Thyroid gland (tissue), 4 donors: Measurements from ENCODE around the gene IRS2. TPM values are rescaled to one million over a fixed set of nuclear protein-coding genes. Genes with fewer than 3 reads are reported as not detected.

Experiments
- DNase-seq, 2 donors: peaks; one replicate each; pipeline ENCODE4 v3.0.0-alpha.2; 2019
- H3K27ac ChIP-seq, 3 donors: fragments of 200-600 bp; sonication (generic); 1 replicate in 2 of 3; 2 replicates in 1 of 3; pipeline ENCODE4 v1.5.1; 2016 to 2019; ENCODE audit warnings: mild to moderate bottlenecking in 1 of 3, moderate library complexity in 1 of 3
- H3K27me3 ChIP-seq: fragments of 200-600 bp; sonication (generic); one replicate; pipeline ENCODE4 v1.5.1; 2019
- H3K36me3 ChIP-seq, 2 donors: fragments of 200-600 bp; sonication (generic); one replicate each; pipeline ENCODE4 v1.5.1; 2016 to 2019
- H3K4me1 ChIP-seq, 2 donors: fragments of 200-600 bp; sonication (generic); one replicate each; pipeline ENCODE4 v1.5.1; 2017 to 2019
- H3K4me3 ChIP-seq, 3 donors: fragments of 200-600 bp; sonication (generic); replicated peaks in 1 of 3; 1 replicate in 2 of 3; 2 replicates in 1 of 3; pipeline ENCODE4 v1.5.1; 2016; ENCODE audit warnings: mild to moderate bottlenecking in 1 of 3
- H3K9me3 ChIP-seq: fragments of 200-600 bp; sonication (generic); one replicate; pipeline ENCODE4 v1.5.1; 2017
- POLR2A ChIP-seq, 2 donors: fragments of 450-650 bp; IDR thresholded peaks; one replicate each; pipeline ENCODE4 v1.6.1; 2017; ENCODE audit warnings: antibody characterized with exemption in 2 of 2, mild to moderate bottlenecking in 2 of 2, moderate library complexity in 1 of 2
- WGBS, 2 donors: methylation state at CpG; one replicate each; pipeline ENCODE4 v1.1.5; 2017; 5-methylcytosine and 5-hydroxymethylcytosine counted together
- intact Hi-C: fragments of 100-400 bp; cut with DNase I; formaldehyde crosslinking; loops from one replicate; pipeline ENCODE4 v1.15.1; 2023
- total RNA-seq, 4 donors: library from RNA; depleted of rRNA; stranded (reverse); fragments of >200 nt; gene quantifications; one replicate each; pipeline ENCODE4 v1.2.3, GENCODE V29; 2016
- TF ChIP-seq, protein P1 (sequence below), 6 experiments: fragments of 200-600 bp in 3 of 6; fragments of 450-650 bp in 3 of 6; sonication (generic) in 3 of 6; IDR thresholded peaks; one replicate each; pipeline ENCODE4 v1.5.1; 2016 to 2019; ENCODE audit warnings: antibody characterized with exemption in 6 of 6, mild to moderate bottlenecking in 2 of 6, inconsistent platforms in 1 of 6, moderate library complexity in 1 of 6

IRS2 gene
- total RNA-seq, 4 donors from 2014 or later = 12.9 to 29.1 (median 17.6) TPM

DNA sequence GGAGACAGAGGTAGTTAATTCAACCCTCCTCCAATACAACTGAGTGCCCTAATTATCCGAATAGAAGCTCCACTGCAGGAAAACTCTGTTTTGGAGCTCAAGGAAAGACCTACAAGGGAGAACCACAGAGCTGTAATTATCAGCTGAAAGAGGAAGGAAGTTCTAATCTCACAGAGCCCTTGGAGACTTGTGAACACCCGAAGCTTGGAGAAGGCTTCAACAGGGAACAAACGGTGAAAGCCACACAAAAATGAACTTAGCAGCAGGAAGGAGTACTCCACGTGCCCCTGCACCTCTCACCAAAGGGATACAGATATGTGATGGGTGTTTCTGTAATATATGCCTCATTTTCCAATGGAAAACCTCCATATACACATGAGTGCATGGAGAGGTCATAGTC lies 61.1 kb downstream of the IRS2 start:
- DNase-seq = no peak
- no peaks in the 10 kb centered on the region for H3K36me3 ChIP-seq
- H3K4me1 ChIP-seq = no peaks in the 10 kb centered on the region
- WGBS, 2 donors = 48 to 71% methylated on average over 4 of the region's 4 CpGs
- H3K27me3 ChIP-seq = no peaks in the 10 kb centered on the region
- H3K27ac ChIP-seq = no peak overlapping the region
- no peaks in the 10 kb centered on the region for H3K9me3 ChIP-seq
- no peak overlapping the region for H3K4me3 ChIP-seq
- intact Hi-C loops = no loop called here
- TF ChIP-seq, protein P1, sequence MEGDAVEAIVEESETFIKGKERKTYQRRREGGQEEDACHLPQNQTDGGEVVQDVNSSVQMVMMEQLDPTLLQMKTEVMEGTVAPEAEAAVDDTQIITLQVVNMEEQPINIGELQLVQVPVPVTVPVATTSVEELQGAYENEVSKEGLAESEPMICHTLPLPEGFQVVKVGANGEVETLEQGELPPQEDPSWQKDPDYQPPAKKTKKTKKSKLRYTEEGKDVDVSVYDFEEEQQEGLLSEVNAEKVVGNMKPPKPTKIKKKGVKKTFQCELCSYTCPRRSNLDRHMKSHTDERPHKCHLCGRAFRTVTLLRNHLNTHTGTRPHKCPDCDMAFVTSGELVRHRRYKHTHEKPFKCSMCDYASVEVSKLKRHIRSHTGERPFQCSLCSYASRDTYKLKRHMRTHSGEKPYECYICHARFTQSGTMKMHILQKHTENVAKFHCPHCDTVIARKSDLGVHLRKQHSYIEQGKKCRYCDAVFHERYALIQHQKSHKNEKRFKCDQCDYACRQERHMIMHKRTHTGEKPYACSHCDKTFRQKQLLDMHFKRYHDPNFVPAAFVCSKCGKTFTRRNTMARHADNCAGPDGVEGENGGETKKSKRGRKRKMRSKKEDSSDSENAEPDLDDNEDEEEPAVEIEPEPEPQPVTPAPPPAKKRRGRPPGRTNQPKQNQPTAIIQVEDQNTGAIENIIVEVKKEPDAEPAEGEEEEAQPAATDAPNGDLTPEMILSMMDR (IDR thresholded peaks at IDR 0.05) = no peak
- TF ChIP-seq POLR2A (IDR thresholded peaks at IDR 0.05) = no peak

- no peak overlapping the region for H3K27ac ChIP-seq
- H3K9me3 ChIP-seq = no peaks in the 10 kb centered on the region
- no peaks in the 10 kb centered on the region for H3K27me3 ChIP-seq
- no peak overlapping the region for H3K4me3 ChIP-seq
- TF ChIP-seq POLR2A (IDR thresholded peaks at IDR 0.05) = no peak
- TF ChIP-seq, protein P1 (IDR thresholded peaks at IDR 0.05) = no peak
- DNase-seq = no peak
- H3K4me1 ChIP-seq = no peaks in the 10 kb centered on the region
- no peaks in the 10 kb centered on the region for H3K36me3 ChIP-seq
- intact Hi-C loops = no loop called here
- 84 to 87% methylated on average over 6 of the region's 6 CpGs for WGBS, 2 donors
Measured at GRCh38 chr13:109724603-109725002, 61.8 kb downstream of the IRS2 start.

GRCh38 chr13:109723046-109723445 lies 63.3 kb downstream of the IRS2 start:
- 90 to 97% methylated on average over 3 of the region's 3 CpGs for WGBS, 2 donors

DNA sequence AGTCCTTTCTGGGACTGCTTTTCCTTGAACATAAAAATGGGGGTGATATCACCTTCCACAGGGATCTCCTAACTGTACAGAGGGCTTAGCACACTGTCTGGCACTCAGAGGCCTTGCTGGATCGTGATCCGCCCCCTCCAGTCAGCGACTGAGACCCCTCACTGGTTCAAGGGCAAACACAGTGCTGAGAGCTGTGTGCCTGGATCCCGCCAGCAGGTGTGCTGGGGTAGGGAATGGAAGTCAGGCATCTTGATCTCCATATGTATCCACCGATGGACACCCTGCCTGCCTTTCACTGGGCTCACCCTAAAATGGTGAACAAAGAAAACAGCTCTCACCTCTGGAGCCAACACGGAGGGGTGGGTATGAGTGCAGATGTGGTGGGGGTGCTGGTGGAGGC lies 64.3 kb downstream of the IRS2 start:
- no peak for TF ChIP-seq POLR2A (IDR thresholded peaks at IDR 0.05)
- TF ChIP-seq, protein P1 (IDR thresholded peaks at IDR 0.05) = no peak
- Histone ChIP-seq H3K9me3 (no peaks in the 10 kb centered on the region), H3K27me3 (no peaks in the 10 kb centered on the region), H3K36me3 (no peaks in the 10 kb centered on the region), H3K27ac (no peak overlapping the region), H3K4me1 (no peaks in the 10 kb centered on the region), H3K4me3 (no peak overlapping the region)
- DNase-seq = no peak
- intact Hi-C loops = no loop called here
- 73 to 78% methylated on average over 6 of the region's 6 CpGs for WGBS, 2 donors

More at GRCh38 chr13:109723046-109723445, 63.3 kb downstream of the IRS2 start:
- TF ChIP-seq POLR2A (IDR thresholded peaks at IDR 0.05) = no peak
- TF ChIP-seq, protein P1 (IDR thresholded peaks at IDR 0.05) = no peak
- intact Hi-C loops = no loop called here
- Histone ChIP-seq H3K4me1 (no peaks in the 10 kb centered on the region), H3K4me3 (no peak overlapping the region), H3K9me3 (no peaks in the 10 kb centered on the region), H3K27me3 (no peaks in the 10 kb centered on the region), H3K36me3 (no peaks in the 10 kb centered on the region), H3K27ac (no peak overlapping the region)
- DNase-seq = no peak

- no peaks in the 10 kb centered on the region for H3K4me1 ChIP-seq
- DNase-seq = no peak
- H3K9me3 ChIP-seq = no peaks in the 10 kb centered on the region
- 70 to 74% methylated on average over 5 of the region's 5 CpGs for WGBS, 2 donors
- H3K4me3 ChIP-seq = no peak overlapping the region
- H3K27ac ChIP-seq = no peak overlapping the region
- TF ChIP-seq, protein P1 (IDR thresholded peaks at IDR 0.05) = no peak
- no peak for TF ChIP-seq POLR2A (IDR thresholded peaks at IDR 0.05)
- no peaks in the 10 kb centered on the region for H3K36me3 ChIP-seq
- intact Hi-C loops = no loop called here
- H3K27me3 ChIP-seq = no peaks in the 10 kb centered on the region
Measured at GRCh38 chr13:109720758-109721184, 65.6 kb downstream of the IRS2 start.
